D721Med (cell line): ENCODE results near the gene CLTB.

Experiments used
- DNase-seq: peaks from one replicate; pipeline ENCODE4 v3.0.0; 2011; ENCODE audit warnings: low spot score; ENCODE audit not compliant: insufficient read length
- FAIRE-seq: peaks from 2 replicates; lab custom pipeline; 2011; peaks lifted over from hg19 to GRCh38; lab: Jason Lieb, UNC
- CTCF ChIP-seq: IDR thresholded peaks from 2 replicates; pipeline ENCODE4 v1.5.1; 2012; ENCODE audit warnings: mild to moderate bottlenecking, control low read depth; ENCODE audit not compliant: insufficient read depth; ENCODE audit errors: missing control alignments

Gene CLTB

GRCh38 chr5:176416965-176417364, 626 bp upstream of the CLTB start:
- TF ChIP-seq CTCF, result no peak

GRCh38 chr5:176415240-176415951, 943 bp downstream of the CLTB start:
- DNase-seq, result no peak
- no peak for FAIRE-seq
- no peak for TF ChIP-seq CTCF

More at GRCh38 chr5:176416965-176417364, 626 bp upstream of the CLTB start:
- FAIRE-seq (no peak), DNase-seq (no peak)

- TF ChIP-seq CTCF, result no peak
- FAIRE-seq, result no peak
Observed at GRCh38 chr5:176414704-176415103, 1.6 kb downstream of the CLTB start.

GRCh38 chr5:176413709-176414191, 2.6 kb downstream of the CLTB start:
- no peak for TF ChIP-seq CTCF
- FAIRE-seq, result no peak

More at GRCh38 chr5:176414704-176415103, 1.6 kb downstream of the CLTB start:
- no peak for DNase-seq

GRCh38 chr5:176413255-176413565, 3.1 kb downstream of the CLTB start:
- TF ChIP-seq CTCF, result no peak
- DNase-seq (no peak), FAIRE-seq (no peak)

More at GRCh38 chr5:176413709-176414191, 2.6 kb downstream of the CLTB start:
- no peak for DNase-seq

GRCh38 chr5:176412517-176413254, 3.7 kb downstream of the CLTB start:
- FAIRE-seq (no peak), DNase-seq (no peak)
- TF ChIP-seq CTCF, result no peak
